Measurements from ENCODE around the gene ANKRD23. TPM values are rescaled to one million over a fixed set of nuclear protein-coding genes. Genes with fewer than 3 reads are reported as not detected.

ANKRD23 gene
- total and polyA plus RNA-seq, 2 of the 13 experiments (the other 11 are each of a cell fraction or from before 2014, with no cell fraction given) = 1.5 to 1.6 TPM

GRCh38 chr2:96815326-96816126 is 28.3 kb downstream of the ANKRD23 start (continued):
- TF ChIP-seq ZNF33B (CRISPR knock-in tag; IDR thresholded peaks at IDR 0.05) (0 out of 2 replicates have a peak, but pooled peaks have one; percentile 78), AGO2 (optimal IDR thresholded peaks at IDR 0.05; ENCODE audit: low read depth, low read length) (peak; percentile 60), SIN3A (IDR thresholded peaks at IDR 0.05; ENCODE audit: borderline replicate concordance, low read depth, low read length) (peak; percentile 40; the same call in 1 of the 2 replicates), TBX3 (IDR thresholded peaks at IDR 0.05; ENCODE audit: borderline replicate concordance) (no peak), ZNF263 (CRISPR knock-in tag; IDR thresholded peaks at IDR 0.05) (peak; percentile 68), MXD1 (CRISPR knock-in tag; IDR thresholded peaks at IDR 0.05) (peak; percentile 7; the same call in 1 of the 2 replicates), TEF (CRISPR knock-in tag; IDR thresholded peaks at IDR 0.05) (0 out of 2 replicates have a peak, but pooled peaks have one; percentile 11), ZSCAN22 (CRISPR knock-in tag; IDR thresholded peaks at IDR 0.05) (peak; percentile 19; the same call in 1 of the 2 replicates), XRCC5 (optimal IDR thresholded peaks at IDR 0.05; ENCODE audit: low read length) (no peak), ZNF772 (CRISPR knock-in tag; IDR thresholded peaks at IDR 0.05) (no peak; the same call in 1 of the 2 replicates), ETV6 (CRISPR knock-in tag; conservative IDR thresholded peaks at IDR 0.05) (no peak), KMT2A (CRISPR knock-in tag; IDR thresholded peaks at IDR 0.05) (peak; percentile 76), RBM22 (optimal IDR thresholded peaks at IDR 0.05; ENCODE audit: low read length) (no peak), ZSCAN31 (CRISPR knock-in tag; IDR thresholded peaks at IDR 0.05; ENCODE audit: low read depth) (no peak; the same call in none of the 2 replicates), IKZF5 (CRISPR knock-in tag; IDR thresholded peaks at IDR 0.05) (peak; percentile 59; the same call in 1 of the 2 replicates), ZNF546 (CRISPR knock-in tag; conservative IDR thresholded peaks at IDR 0.05) (peak; percentile 89)
- TF ChIP-seq, protein P1, sequence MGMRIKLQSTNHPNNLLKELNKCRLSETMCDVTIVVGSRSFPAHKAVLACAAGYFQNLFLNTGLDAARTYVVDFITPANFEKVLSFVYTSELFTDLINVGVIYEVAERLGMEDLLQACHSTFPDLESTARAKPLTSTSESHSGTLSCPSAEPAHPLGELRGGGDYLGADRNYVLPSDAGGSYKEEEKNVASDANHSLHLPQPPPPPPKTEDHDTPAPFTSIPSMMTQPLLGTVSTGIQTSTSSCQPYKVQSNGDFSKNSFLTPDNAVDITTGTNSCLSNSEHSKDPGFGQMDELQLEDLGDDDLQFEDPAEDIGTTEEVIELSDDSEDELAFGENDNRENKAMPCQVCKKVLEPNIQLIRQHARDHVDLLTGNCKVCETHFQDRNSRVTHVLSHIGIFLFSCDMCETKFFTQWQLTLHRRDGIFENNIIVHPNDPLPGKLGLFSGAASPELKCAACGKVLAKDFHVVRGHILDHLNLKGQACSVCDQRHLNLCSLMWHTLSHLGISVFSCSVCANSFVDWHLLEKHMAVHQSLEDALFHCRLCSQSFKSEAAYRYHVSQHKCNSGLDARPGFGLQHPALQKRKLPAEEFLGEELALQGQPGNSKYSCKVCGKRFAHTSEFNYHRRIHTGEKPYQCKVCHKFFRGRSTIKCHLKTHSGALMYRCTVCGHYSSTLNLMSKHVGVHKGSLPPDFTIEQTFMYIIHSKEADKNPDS (CRISPR knock-in tag; IDR thresholded peaks at IDR 0.05) = no peak; the same call in 1 of the 2 replicates
- TF ChIP-seq, protein P2, sequence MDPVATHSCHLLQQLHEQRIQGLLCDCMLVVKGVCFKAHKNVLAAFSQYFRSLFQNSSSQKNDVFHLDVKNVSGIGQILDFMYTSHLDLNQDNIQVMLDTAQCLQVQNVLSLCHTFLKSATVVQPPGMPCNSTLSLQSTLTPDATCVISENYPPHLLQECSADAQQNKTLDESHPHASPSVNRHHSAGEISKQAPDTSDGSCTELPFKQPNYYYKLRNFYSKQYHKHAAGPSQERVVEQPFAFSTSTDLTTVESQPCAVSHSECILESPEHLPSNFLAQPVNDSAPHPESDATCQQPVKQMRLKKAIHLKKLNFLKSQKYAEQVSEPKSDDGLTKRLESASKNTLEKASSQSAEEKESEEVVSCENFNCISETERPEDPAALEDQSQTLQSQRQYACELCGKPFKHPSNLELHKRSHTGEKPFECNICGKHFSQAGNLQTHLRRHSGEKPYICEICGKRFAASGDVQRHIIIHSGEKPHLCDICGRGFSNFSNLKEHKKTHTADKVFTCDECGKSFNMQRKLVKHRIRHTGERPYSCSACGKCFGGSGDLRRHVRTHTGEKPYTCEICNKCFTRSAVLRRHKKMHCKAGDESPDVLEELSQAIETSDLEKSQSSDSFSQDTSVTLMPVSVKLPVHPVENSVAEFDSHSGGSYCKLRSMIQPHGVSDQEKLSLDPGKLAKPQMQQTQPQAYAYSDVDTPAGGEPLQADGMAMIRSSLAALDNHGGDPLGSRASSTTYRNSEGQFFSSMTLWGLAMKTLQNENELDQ (CRISPR knock-in tag; IDR thresholded peaks at IDR 0.05; ENCODE audit: borderline replicate concordance) = no peak

Data from HepG2 (cell line).